Measurements from ENCODE around the gene GDF7. TPM values are rescaled to one million over a fixed set of nuclear protein-coding genes. Genes with fewer than 3 reads are reported as not detected.
A peak's percentile ranks its signal among the peaks of the same experiment; 100 is the strongest.

GDF7 gene
- total RNA-seq, 4 donors from 2014 or later, result 0.26 to 1.9 (median 0.78) TPM

- no peak for DNase-seq
Observed at GRCh38 chr2:20670315-20671035, 3.5 kb downstream of the GDF7 start.

DNA sequence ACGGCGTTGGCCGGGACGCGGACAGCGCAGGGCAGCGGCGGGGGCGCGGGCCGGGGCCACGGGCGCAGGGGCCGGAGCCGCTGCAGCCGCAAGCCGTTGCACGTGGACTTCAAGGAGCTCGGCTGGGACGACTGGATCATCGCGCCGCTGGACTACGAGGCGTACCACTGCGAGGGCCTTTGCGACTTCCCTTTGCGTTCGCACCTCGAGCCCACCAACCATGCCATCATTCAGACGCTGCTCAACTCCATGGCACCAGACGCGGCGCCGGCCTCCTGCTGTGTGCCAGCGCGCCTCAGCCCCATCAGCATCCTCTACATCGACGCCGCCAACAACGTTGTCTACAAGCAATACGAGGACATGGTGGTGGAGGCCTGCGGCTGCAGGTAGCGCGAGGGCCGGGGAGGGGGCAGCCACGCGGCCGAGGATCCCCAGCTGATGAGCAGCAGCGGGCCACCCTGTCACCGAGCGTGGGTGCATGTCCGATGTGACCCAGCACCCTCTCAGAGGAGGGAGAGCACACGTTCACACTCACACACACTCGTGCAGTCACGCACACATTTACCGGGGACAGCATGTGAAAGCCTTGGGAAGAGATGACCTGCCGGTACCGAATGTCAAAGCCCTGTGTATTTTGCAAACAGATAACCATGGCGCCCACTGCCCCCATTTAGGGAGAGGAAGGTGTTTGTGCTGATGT lies 4.2 kb downstream of the GDF7 start:
- DNase-seq, result no peak
- intact Hi-C loops (cut with DNase I), result no loop called here
- Histone ChIP-seq H3K4me3 (peak overlapping the region in 2 of 4 donors; percentile 11 to 51), H3K27me3 (peaks cover 30 to 93% (median 40%) of the 10 kb centered on the region in 4 donors), H3K4me1 (peaks cover 26 to 81% (median 27%) of the 10 kb centered on the region in 3 donors), H3K27ac (no peak overlapping the region), H3K9me3 (no peaks in the 10 kb centered on the region), H3K36me3 (no peaks in the 10 kb centered on the region)
- TF ChIP-seq, protein P1, sequence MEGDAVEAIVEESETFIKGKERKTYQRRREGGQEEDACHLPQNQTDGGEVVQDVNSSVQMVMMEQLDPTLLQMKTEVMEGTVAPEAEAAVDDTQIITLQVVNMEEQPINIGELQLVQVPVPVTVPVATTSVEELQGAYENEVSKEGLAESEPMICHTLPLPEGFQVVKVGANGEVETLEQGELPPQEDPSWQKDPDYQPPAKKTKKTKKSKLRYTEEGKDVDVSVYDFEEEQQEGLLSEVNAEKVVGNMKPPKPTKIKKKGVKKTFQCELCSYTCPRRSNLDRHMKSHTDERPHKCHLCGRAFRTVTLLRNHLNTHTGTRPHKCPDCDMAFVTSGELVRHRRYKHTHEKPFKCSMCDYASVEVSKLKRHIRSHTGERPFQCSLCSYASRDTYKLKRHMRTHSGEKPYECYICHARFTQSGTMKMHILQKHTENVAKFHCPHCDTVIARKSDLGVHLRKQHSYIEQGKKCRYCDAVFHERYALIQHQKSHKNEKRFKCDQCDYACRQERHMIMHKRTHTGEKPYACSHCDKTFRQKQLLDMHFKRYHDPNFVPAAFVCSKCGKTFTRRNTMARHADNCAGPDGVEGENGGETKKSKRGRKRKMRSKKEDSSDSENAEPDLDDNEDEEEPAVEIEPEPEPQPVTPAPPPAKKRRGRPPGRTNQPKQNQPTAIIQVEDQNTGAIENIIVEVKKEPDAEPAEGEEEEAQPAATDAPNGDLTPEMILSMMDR (IDR thresholded peaks at IDR 0.05), result no peak
- no peak for TF ChIP-seq POLR2A (IDR thresholded peaks at IDR 0.05)
- WGBS, 2 donors, result 4 to 15% methylated on average over 5 to 13 of the region's 60 CpGs

More at GRCh38 chr2:20670315-20671035, 3.5 kb downstream of the GDF7 start:
- Histone ChIP-seq H3K27ac (no peak overlapping the region), H3K27me3 (peaks cover 31 to 99% (median 45%) of the 10 kb centered on the region in 4 donors), H3K4me1 (peaks cover 26 to 81% (median 33%) of the 10 kb centered on the region in 3 donors), H3K9me3 (no peaks in the 10 kb centered on the region), H3K4me3 (peak overlapping the region in 2 of 4 donors; percentile 11 to 51), H3K36me3 (no peaks in the 10 kb centered on the region)
- TF ChIP-seq, protein P1 (IDR thresholded peaks at IDR 0.05), result no peak
- TF ChIP-seq POLR2A (IDR thresholded peaks at IDR 0.05), result no peak
- intact Hi-C loops (cut with DNase I), result no loop called here
- 15% methylated on average over 10 of the region's 83 CpGs; no CpG with 5 or more reads in 1 of the 2 donors for WGBS, 2 donors

- H3K36me3 ChIP-seq, result no peaks in the 10 kb centered on the region
- peaks cover 25 to 88% (median 38%) of the 10 kb centered on the region in 4 donors for H3K27me3 ChIP-seq
- H3K9me3 ChIP-seq, result no peaks in the 10 kb centered on the region
- H3K4me1 ChIP-seq, result peaks cover 21 to 80% (median 22%) of the 10 kb centered on the region in 3 donors
- no peak overlapping the region for H3K4me3 ChIP-seq
- DNase-seq, result no peak
- 6 to 17% methylated on average over 13 of the region's 13 CpGs for WGBS, 2 donors
- TF ChIP-seq POLR2A (IDR thresholded peaks at IDR 0.05), result no peak
- TF ChIP-seq, protein P1 (IDR thresholded peaks at IDR 0.05), result no peak
- intact Hi-C loops (cut with DNase I), result no loop called here
- H3K27ac ChIP-seq, result no peak overlapping the region
Observed at GRCh38 chr2:20671736-20672080, 4.8 kb downstream of the GDF7 start.

DNA sequence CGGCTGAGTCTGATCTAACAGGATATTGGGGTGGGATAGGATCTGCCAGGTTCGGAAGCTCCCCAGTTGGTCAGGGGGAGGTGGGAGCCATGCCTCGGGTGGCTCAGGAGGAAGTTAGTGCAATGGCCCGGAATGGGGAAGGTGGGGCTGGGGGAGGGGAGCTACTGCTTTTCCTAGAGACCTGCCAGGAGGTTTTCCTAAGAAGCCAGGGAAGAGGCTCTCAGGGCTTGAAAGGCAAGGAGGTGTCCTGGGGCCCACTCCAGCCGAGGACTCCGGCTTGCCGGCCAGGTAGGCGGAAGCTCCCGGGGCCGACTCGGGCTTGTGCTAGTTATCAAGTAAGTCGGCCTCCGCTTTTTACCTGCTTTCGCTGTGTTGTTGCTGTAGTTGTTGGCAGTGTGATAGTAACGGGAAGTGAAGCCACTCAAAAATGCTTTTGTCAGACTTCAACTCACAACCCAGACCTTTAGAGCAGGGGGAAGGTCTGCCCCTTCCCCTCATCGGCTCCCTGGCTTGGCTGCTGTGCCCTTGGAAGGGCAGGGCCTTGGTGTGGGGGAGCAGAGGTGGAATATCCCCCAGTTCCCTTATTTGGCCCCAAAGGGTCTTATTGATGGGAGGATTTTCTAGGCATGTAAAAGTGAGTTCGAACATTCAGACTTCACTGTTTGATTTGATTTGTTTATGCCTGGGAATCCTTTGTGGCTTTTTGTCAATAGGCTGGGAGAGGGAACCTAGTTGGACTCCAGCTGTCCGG lies 5.4 kb downstream of the GDF7 start:
- no peak overlapping the region for H3K4me3 ChIP-seq
- WGBS, 2 donors, result 32 to 35% methylated on average over 9 to 18 of the region's 18 CpGs
- TF ChIP-seq POLR2A (IDR thresholded peaks at IDR 0.05), result no peak
- TF ChIP-seq, protein P1 (IDR thresholded peaks at IDR 0.05), result no peak
- H3K27ac ChIP-seq, result no peak overlapping the region
- H3K4me1 ChIP-seq, result peaks cover 18 to 75% (median 19%) of the 10 kb centered on the region in 3 donors
- intact Hi-C loops (cut with DNase I), result no loop called here
- DNase-seq, result no peak
- peaks cover 24 to 82% (median 38%) of the 10 kb centered on the region in 4 donors for H3K27me3 ChIP-seq
- H3K9me3 ChIP-seq, result no peaks in the 10 kb centered on the region
- H3K36me3 ChIP-seq, result no peaks in the 10 kb centered on the region
